Measurements from ENCODE around the gene PPP1R10.

Gene PPP1R10

GRCh38 chr6:30570740-30571074, 46.3 kb downstream of the PPP1R10 start:
- TF ChIP-seq, protein P1, sequence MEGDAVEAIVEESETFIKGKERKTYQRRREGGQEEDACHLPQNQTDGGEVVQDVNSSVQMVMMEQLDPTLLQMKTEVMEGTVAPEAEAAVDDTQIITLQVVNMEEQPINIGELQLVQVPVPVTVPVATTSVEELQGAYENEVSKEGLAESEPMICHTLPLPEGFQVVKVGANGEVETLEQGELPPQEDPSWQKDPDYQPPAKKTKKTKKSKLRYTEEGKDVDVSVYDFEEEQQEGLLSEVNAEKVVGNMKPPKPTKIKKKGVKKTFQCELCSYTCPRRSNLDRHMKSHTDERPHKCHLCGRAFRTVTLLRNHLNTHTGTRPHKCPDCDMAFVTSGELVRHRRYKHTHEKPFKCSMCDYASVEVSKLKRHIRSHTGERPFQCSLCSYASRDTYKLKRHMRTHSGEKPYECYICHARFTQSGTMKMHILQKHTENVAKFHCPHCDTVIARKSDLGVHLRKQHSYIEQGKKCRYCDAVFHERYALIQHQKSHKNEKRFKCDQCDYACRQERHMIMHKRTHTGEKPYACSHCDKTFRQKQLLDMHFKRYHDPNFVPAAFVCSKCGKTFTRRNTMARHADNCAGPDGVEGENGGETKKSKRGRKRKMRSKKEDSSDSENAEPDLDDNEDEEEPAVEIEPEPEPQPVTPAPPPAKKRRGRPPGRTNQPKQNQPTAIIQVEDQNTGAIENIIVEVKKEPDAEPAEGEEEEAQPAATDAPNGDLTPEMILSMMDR (IDR thresholded peaks at IDR 0.05; ENCODE audit: control insufficient read depth, insufficient read depth, low read depth, low read length, missing control alignments) = no peak
- peak overlapping the region; percentile 97 for H3K4me3 ChIP-seq (ENCODE audit: control insufficient read depth, low read depth, low read length)
- DNase-seq (ENCODE audit: low read depth) = no peak

DNA sequence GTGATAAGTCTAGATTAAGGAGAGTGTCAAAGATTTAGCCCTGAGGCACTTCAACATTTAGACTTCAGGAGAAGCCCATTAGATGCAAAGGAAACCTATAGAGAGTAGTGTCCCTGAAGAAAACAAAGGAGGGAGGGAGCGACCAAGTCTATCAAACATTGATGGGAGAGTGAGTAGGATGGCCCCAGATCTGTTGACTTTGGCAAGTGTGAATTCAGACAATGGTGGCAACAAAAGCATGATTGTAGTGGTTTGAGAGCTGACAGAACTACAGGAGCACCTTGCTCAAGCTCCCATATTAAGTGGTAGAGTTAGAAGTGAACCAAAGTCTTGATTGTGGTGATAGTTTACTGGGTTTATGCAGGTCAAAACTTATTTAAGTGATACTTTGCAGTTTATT, 46.8 kb downstream of the PPP1R10 start:
- TF ChIP-seq, protein P1 (IDR thresholded peaks at IDR 0.05; ENCODE audit: control insufficient read depth, insufficient read depth, low read depth, low read length, missing control alignments) = no peak
- peak overlapping the region; percentile 97 for H3K4me3 ChIP-seq (ENCODE audit: control insufficient read depth, low read depth, low read length)

GRCh38 chr6:30568245-30568644, 48.8 kb downstream of the PPP1R10 start:
- H3K4me3 ChIP-seq (ENCODE audit: control insufficient read depth, low read depth, low read length) = no peak overlapping the region
- TF ChIP-seq, protein P1 (IDR thresholded peaks at IDR 0.05; ENCODE audit: control insufficient read depth, insufficient read depth, low read depth, low read length, missing control alignments) = no peak
- no peak for DNase-seq (ENCODE audit: low read depth)

More for the DNA sequence above, 46.8 kb downstream of the PPP1R10 start:
- no peak for DNase-seq (ENCODE audit: low read depth)

DNA sequence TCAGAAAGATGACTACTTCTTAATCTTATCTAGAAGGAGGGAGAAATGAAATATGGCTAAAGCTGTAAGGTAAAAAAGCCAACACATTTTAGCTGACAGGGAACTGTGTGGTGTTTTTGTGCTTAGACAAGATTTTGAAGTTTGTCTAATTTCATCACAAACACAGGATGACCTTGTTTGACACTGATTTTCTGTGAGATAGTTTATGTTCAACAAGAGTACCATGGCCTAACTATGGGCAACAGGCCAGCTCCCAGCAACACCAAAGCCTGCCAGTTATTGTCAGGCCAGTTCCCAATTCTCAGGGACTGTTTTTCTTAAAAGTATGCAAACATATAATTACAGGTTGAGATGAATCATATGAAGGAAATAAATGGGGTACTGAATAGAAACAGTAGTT, 51.3 kb downstream of the PPP1R10 start:
- TF ChIP-seq, protein P1 (IDR thresholded peaks at IDR 0.05; ENCODE audit: control insufficient read depth, insufficient read depth, low read depth, low read length, missing control alignments) = no peak
- DNase-seq (ENCODE audit: low read depth) = no peak
- no peak overlapping the region for H3K4me3 ChIP-seq (ENCODE audit: control insufficient read depth, low read depth, low read length)

DNA sequence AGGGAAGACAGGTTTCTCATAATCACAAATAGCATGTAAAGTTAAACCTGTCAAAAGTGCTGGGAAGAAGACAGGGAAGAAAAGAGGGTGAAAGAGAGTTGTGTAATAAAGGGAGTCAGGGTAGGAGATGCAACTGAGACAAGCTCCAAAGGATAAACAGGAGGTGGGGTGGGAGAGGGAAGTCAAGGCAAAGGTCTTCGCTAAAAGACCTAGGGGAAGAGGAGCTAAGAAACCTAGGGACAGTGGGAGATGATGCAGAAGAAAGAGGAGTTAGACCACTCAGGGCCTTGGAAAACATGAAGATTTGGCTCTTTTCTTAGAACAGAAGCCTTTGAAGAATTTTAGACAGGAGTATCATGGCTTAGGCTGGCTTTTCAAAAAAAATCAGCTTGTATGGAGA, 52.9 kb downstream of the PPP1R10 start:
- DNase-seq (ENCODE audit: low read depth) = no peak
- no peak overlapping the region for H3K4me3 ChIP-seq (ENCODE audit: control insufficient read depth, low read depth, low read length)
- TF ChIP-seq, protein P1 (IDR thresholded peaks at IDR 0.05; ENCODE audit: control insufficient read depth, insufficient read depth, low read depth, low read length, missing control alignments) = no peak

DNA sequence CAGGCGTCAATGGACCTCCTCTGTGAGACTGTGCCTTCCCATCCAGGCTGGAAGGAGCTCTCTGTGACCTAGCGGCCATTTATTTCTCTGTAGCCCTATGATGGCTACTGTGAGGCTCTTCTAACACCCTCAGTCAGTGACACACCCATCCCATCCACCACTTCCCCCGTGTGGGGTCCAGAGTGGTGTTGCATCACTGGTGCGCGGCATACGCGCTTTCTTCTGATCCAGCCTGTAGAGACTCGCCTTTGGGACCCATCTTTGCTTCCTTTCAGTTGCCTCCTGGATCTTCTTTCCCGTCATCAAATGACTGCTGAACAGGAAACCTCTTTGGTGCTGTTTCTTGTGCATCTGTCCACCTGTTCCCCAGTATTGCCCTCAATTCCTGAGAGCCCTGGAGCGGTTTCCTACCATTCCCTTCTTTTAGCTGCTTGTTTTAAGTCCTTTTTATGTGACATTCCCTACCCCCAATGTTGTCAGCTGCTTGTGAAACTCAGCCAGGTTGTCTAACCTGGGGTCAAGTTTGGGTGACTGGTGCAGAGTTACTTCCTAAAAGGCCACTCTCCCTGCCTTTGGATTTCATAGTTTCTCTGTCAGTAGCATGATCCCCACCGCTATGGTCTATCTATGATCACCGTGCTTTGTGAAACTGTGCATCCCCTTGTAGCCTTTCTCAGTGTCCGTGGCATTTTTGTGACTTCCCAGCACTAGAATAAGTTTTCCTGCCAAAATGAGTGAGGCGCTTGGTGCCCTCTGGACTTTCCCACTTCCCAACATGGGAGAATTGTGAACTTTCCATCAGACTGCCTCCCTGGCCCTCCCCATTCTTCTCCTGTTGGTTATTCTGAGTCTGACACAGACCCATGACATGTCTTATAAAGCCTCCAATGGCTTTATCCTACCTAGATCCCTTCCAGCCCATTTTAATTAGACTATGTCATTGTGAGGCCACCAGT, 54.3 kb downstream of the PPP1R10 start:
- no peak for DNase-seq (ENCODE audit: low read depth)
- TF ChIP-seq, protein P1 (IDR thresholded peaks at IDR 0.05; ENCODE audit: control insufficient read depth, insufficient read depth, low read depth, low read length, missing control alignments) = no peak
- no peak overlapping the region for H3K4me3 ChIP-seq (ENCODE audit: control insufficient read depth, low read depth, low read length)

Measured in AG09309 (cell line).